Germinal center (tissue), 1 donor: ENCODE measurements around the gene DPM3.
"Not testable (repeated sequence)": the region's sequence is repeated elsewhere in the genome, so short reads cannot be mapped to it uniquely, and the experiment has no call there.

Experiments
- DNase-seq: peaks from one replicate; pipeline ENCODE4 v3.0.0; 2012; ENCODE audit warnings: mixed read lengths, low spot score

Gene DPM3

GRCh38 chr1:155125511-155125945 is 14.8 kb downstream of the DPM3 start:
- no peak for DNase-seq

- DNase-seq: no peak
These were observed 15.5 kb downstream of the DPM3 start for GRCh38 chr1:155124503-155125463.

- no peak for DNase-seq
These were observed 16.5 kb downstream of the DPM3 start for GRCh38 chr1:155123801-155124200.

GRCh38 chr1:155122308-155122707 is 18.0 kb downstream of the DPM3 start:
- no peak for DNase-seq

GRCh38 chr1:155121249-155121648 is 19.1 kb downstream of the DPM3 start:
- no peak for DNase-seq

GRCh38 chr1:155120253-155120652 is 20.1 kb downstream of the DPM3 start:
- DNase-seq: no peak

- DNase-seq: not testable (repeated sequence)
These were observed 22.2 kb downstream of the DPM3 start for GRCh38 chr1:155118090-155118489.

GRCh38 chr1:155117610-155118009 is 22.7 kb downstream of the DPM3 start:
- no peak for DNase-seq

- no peak for DNase-seq
These were observed 24.1 kb downstream of the DPM3 start for GRCh38 chr1:155116113-155116764.

GRCh38 chr1:155113450-155113980 is 26.8 kb downstream of the DPM3 start:
- no peak for DNase-seq

- no peak for DNase-seq
These were observed 29.5 kb downstream of the DPM3 start for GRCh38 chr1:155110826-155111225.

- DNase-seq: no peak
These were observed 29.9 kb downstream of the DPM3 start for GRCh38 chr1:155110381-155110780.

- DNase-seq: no peak
These were observed 32.0 kb downstream of the DPM3 start for GRCh38 chr1:155108296-155108695.

- no peak for DNase-seq
These were observed 32.7 kb downstream of the DPM3 start for GRCh38 chr1:155107309-155108264.

- DNase-seq: no peak
These were observed 33.5 kb downstream of the DPM3 start for GRCh38 chr1:155106862-155107261.

- DNase-seq: no peak
These were observed 34.7 kb downstream of the DPM3 start for GRCh38 chr1:155105604-155106011.

GRCh38 chr1:155104605-155105534 is 35.5 kb downstream of the DPM3 start:
- no peak for DNase-seq

GRCh38 chr1:155103325-155103724 is 37.0 kb downstream of the DPM3 start:
- no peak for DNase-seq

- DNase-seq: no peak
These were observed 41.0 kb downstream of the DPM3 start for GRCh38 chr1:155099331-155099730.

GRCh38 chr1:155094622-155094948 is 45.7 kb downstream of the DPM3 start:
- no peak for DNase-seq
